Suprapubic skin (tissue), 4 donors: ENCODE measurements around the gene PRKN. TPM values are rescaled to one million over a fixed set of nuclear protein-coding genes. Genes with fewer than 3 reads are reported as not detected.

Experiments used
- DNase-seq, 2 donors: peaks; one replicate each; pipeline ENCODE4 v3.0.0-alpha.2; 2019; ENCODE audit warnings: low spot score in 2 of 2
- H3K27ac ChIP-seq: fragments of 200-600 bp; sonication (generic); one replicate; pipeline ENCODE4 v1.5.1; 2019
- H3K27me3 ChIP-seq: fragments of 200-600 bp; sonication (generic); one replicate; pipeline ENCODE4 v1.5.1; 2019
- H3K36me3 ChIP-seq: fragments of 200-600 bp; sonication (generic); one replicate; pipeline ENCODE4 v1.5.1; 2019
- H3K4me1 ChIP-seq: fragments of 200-600 bp; sonication (generic); one replicate; pipeline ENCODE4 v1.5.1; 2019
- H3K4me3 ChIP-seq: fragments of 200-600 bp; sonication (generic); one replicate; pipeline ENCODE4 v1.5.1; 2019; ENCODE audit warnings: mild to moderate bottlenecking
- H3K9me3 ChIP-seq: fragments of 200-600 bp; sonication (generic); one replicate; pipeline ENCODE4 v1.5.1; 2019
- EP300 ChIP-seq: sonication (generic); formaldehyde crosslinking; IDR thresholded peaks from one replicate; pipeline ENCODE4 v1.6.1; 2017; ENCODE audit warnings: antibody characterized with exemption
- POLR2A ChIP-seq, 2 donors: fragments of 450-650 bp; IDR thresholded peaks; one replicate each; pipeline ENCODE4 v1.6.1; 2017; ENCODE audit warnings: antibody characterized with exemption in 2 of 2, mild to moderate bottlenecking in 2 of 2, moderate library complexity in 2 of 2
- POLR2AphosphoS5 ChIP-seq, 3 donors: sonication (generic); formaldehyde crosslinking; IDR thresholded peaks; one replicate each; pipeline ENCODE4 v1.6.1; 2017; ENCODE audit warnings: antibody characterized with exemption in 3 of 3
- WGBS: methylation state at CpG from one replicate; pipeline ENCODE4 v1.1.5; 2018; 5-methylcytosine and 5-hydroxymethylcytosine counted together
- total RNA-seq, 4 donors: library from RNA; depleted of rRNA; stranded (reverse); fragments of >200 nt; gene quantifications; one replicate each; pipeline ENCODE4 v1.1.0, GENCODE V29; 2016
- TF ChIP-seq, protein P1 (sequence below), 2 donors: fragments of 200-600 bp in 1 of 2; fragments of 450-650 bp in 1 of 2; sonication (generic) in 1 of 2; IDR thresholded peaks; one replicate each; pipeline ENCODE4 v1.5.1; 2016 to 2019; ENCODE audit warnings: antibody characterized with exemption in 2 of 2, mild to moderate bottlenecking in 1 of 2, moderate library complexity in 1 of 2

PRKN gene
- total RNA-seq, 4 donors from 2014 or later: 7.2 to 22.8 (median 14.4) TPM

DNA sequence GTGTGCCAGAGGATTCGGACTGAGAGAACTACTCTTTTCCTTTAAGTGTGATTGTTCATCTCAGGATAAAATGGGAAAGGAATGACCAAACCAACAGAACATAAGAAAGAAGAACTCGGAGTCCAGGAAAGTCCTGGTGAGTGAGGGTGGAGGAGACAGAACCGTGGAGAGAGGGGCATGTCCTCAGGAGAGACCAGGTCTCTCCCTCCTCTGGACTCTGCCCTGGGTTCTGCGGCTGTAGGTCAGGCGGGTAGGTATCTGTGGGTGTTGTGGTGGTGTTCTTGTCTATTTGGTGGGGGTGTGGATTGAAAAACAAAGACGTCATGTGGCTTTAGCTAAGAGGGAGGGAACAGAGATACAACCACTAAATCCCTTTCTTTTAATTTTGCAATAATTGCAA is 1424.6 kb downstream of the PRKN start:
- H3K4me3 ChIP-seq: no peak overlapping the region
- peaks cover 2% of the 10 kb centered on the region for H3K4me1 ChIP-seq
- H3K9me3 ChIP-seq: no peaks in the 10 kb centered on the region
- 88% methylated on average over 6 of the region's 6 CpGs for WGBS
- no peaks in the 10 kb centered on the region for H3K36me3 ChIP-seq
- no peak for DNase-seq
- no peak overlapping the region for H3K27ac ChIP-seq
- no peaks in the 10 kb centered on the region for H3K27me3 ChIP-seq
- TF ChIP-seq POLR2A (IDR thresholded peaks at IDR 0.05) (no peak), POLR2AphosphoS5 (IDR thresholded peaks at IDR 0.05) (no peak), EP300 (no peak)
- TF ChIP-seq, protein P1, sequence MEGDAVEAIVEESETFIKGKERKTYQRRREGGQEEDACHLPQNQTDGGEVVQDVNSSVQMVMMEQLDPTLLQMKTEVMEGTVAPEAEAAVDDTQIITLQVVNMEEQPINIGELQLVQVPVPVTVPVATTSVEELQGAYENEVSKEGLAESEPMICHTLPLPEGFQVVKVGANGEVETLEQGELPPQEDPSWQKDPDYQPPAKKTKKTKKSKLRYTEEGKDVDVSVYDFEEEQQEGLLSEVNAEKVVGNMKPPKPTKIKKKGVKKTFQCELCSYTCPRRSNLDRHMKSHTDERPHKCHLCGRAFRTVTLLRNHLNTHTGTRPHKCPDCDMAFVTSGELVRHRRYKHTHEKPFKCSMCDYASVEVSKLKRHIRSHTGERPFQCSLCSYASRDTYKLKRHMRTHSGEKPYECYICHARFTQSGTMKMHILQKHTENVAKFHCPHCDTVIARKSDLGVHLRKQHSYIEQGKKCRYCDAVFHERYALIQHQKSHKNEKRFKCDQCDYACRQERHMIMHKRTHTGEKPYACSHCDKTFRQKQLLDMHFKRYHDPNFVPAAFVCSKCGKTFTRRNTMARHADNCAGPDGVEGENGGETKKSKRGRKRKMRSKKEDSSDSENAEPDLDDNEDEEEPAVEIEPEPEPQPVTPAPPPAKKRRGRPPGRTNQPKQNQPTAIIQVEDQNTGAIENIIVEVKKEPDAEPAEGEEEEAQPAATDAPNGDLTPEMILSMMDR (IDR thresholded peaks at IDR 0.05): no peak

- 19% methylated on average over 2 of the region's 2 CpGs for WGBS
- no peak overlapping the region for H3K4me3 ChIP-seq
- no peak overlapping the region for H3K27ac ChIP-seq
- H3K36me3 ChIP-seq: no peaks in the 10 kb centered on the region
- peaks cover 2% of the 10 kb centered on the region for H3K4me1 ChIP-seq
- H3K27me3 ChIP-seq: no peaks in the 10 kb centered on the region
- no peak for TF ChIP-seq EP300
- no peak for TF ChIP-seq POLR2A (IDR thresholded peaks at IDR 0.05)
- no peak for TF ChIP-seq POLR2AphosphoS5 (IDR thresholded peaks at IDR 0.05)
- TF ChIP-seq, protein P1 (IDR thresholded peaks at IDR 0.05): no peak
- no peaks in the 10 kb centered on the region for H3K9me3 ChIP-seq
- DNase-seq: no peak
Observed at GRCh38 chr6:161301338-161301737, 1426.2 kb downstream of the PRKN start.

GRCh38 chr6:161300823-161301222 is 1426.7 kb downstream of the PRKN start:
- DNase-seq: no peak
- no peaks in the 10 kb centered on the region for H3K27me3 ChIP-seq
- TF ChIP-seq, protein P1 (IDR thresholded peaks at IDR 0.05): no peak
- TF ChIP-seq POLR2AphosphoS5 (IDR thresholded peaks at IDR 0.05): no peak
- TF ChIP-seq EP300: no peak
- no peak for TF ChIP-seq POLR2A (IDR thresholded peaks at IDR 0.05)
- H3K27ac ChIP-seq: no peak overlapping the region
- H3K4me3 ChIP-seq: no peak overlapping the region
- no peaks in the 10 kb centered on the region for H3K36me3 ChIP-seq
- H3K9me3 ChIP-seq: no peaks in the 10 kb centered on the region
- peaks cover 2% of the 10 kb centered on the region for H3K4me1 ChIP-seq

GRCh38 chr6:161299726-161300125 is 1427.8 kb downstream of the PRKN start:
- Histone ChIP-seq H3K27ac (no peak overlapping the region), H3K4me3 (no peak overlapping the region), H3K4me1 (peaks cover 2% of the 10 kb centered on the region), H3K27me3 (no peaks in the 10 kb centered on the region), H3K9me3 (no peaks in the 10 kb centered on the region), H3K36me3 (no peaks in the 10 kb centered on the region)
- no peak for DNase-seq
- TF ChIP-seq POLR2A (IDR thresholded peaks at IDR 0.05) (no peak), EP300 (no peak), POLR2AphosphoS5 (IDR thresholded peaks at IDR 0.05) (no peak)
- TF ChIP-seq, protein P1 (IDR thresholded peaks at IDR 0.05): no peak
- WGBS: 95% methylated on average over 4 of the region's 4 CpGs

Other genes with a start within 250 kb of the PRKN start
- 1 to 10 TPM; 1.1 to 2.3 (median 2.0) TPM for gene PACRG, start 208 bp upstream of the PRKN start, total RNA-seq